ENCODE data around the gene N4BP2.

Gene N4BP2

DNA sequence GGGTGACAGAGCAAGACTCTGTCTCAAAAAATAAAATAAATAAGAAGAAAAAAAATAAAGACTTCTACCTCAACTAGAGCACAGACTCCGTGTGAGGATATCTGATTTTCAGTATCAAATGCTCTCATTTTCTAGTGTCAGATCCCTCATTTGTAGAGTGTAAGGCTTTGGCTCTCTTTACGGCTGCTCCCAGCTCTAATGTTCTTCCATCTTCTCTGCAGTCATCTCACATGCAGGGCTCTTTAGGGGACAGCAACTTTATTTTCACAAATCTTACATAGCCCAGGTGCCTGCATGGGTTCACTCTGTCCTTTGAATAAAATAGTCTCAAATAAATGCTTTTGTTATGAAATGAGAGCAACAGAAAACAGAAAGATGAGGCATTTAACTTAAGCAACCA lies 120.9 kb downstream of the N4BP2 start:
- TF ChIP-seq USF1 (IDR thresholded peaks at IDR 0.05) (no peak), FOXM1 (IDR thresholded peaks at IDR 0.05; ENCODE audit: borderline replicate concordance, low read depth) (no peak)

- TF ChIP-seq FOXM1 (IDR thresholded peaks at IDR 0.05; ENCODE audit: borderline replicate concordance, low read depth), result no peak
- TF ChIP-seq EP300 (IDR thresholded peaks at IDR 0.05; ENCODE audit: borderline replicate concordance), result no peak
- no peak for TF ChIP-seq USF1 (IDR thresholded peaks at IDR 0.05)
- TF ChIP-seq TEAD4 (IDR thresholded peaks at IDR 0.05), result no peak
- no peak for TF ChIP-seq YY1 (IDR thresholded peaks at IDR 0.05; ENCODE audit: low read depth)
- no peak for TF ChIP-seq ZBTB7A (IDR thresholded peaks at IDR 0.05; ENCODE audit: low read depth)
- no peak for TF ChIP-seq TCF12 (IDR thresholded peaks at IDR 0.05; ENCODE audit: low read depth)
- no peak for TF ChIP-seq EGR1 (IDR thresholded peaks at IDR 0.05)
- no peak for TF ChIP-seq MAX (IDR thresholded peaks at IDR 0.05)
- TF ChIP-seq CEBPB (IDR thresholded peaks at IDR 0.05), result no peak
- TF ChIP-seq REST (IDR thresholded peaks at IDR 0.05; ENCODE audit: low read depth), result no peak
- no peak for TF ChIP-seq CREB1 (IDR thresholded peaks at IDR 0.05; ENCODE audit: low read depth)
- no peak for TF ChIP-seq TAF1 (IDR thresholded peaks at IDR 0.05; ENCODE audit: low read depth)
- TF ChIP-seq NFIC (IDR thresholded peaks at IDR 0.05), result no peak
- no peak for TF ChIP-seq RAD21 (IDR thresholded peaks at IDR 0.05; ENCODE audit: low read depth)
Measured at GRCh38 chr4:40178672-40179071, 122.0 kb downstream of the N4BP2 start.

- TF ChIP-seq FOXM1 (IDR thresholded peaks at IDR 0.05; ENCODE audit: borderline replicate concordance, low read depth) (no peak), MAX (IDR thresholded peaks at IDR 0.05) (no peak), REST (IDR thresholded peaks at IDR 0.05; ENCODE audit: low read depth) (no peak), ZBTB7A (IDR thresholded peaks at IDR 0.05; ENCODE audit: low read depth) (no peak), NFIC (IDR thresholded peaks at IDR 0.05) (no peak), USF1 (IDR thresholded peaks at IDR 0.05) (no peak), RAD21 (IDR thresholded peaks at IDR 0.05; ENCODE audit: low read depth) (no peak), CREB1 (IDR thresholded peaks at IDR 0.05; ENCODE audit: low read depth) (no peak), EGR1 (IDR thresholded peaks at IDR 0.05) (no peak), TAF1 (IDR thresholded peaks at IDR 0.05; ENCODE audit: low read depth) (no peak), CEBPB (IDR thresholded peaks at IDR 0.05) (no peak), EP300 (IDR thresholded peaks at IDR 0.05; ENCODE audit: borderline replicate concordance) (no peak), TEAD4 (IDR thresholded peaks at IDR 0.05) (no peak), YY1 (IDR thresholded peaks at IDR 0.05; ENCODE audit: low read depth) (no peak)
Measured at GRCh38 chr4:40179360-40179759, 122.7 kb downstream of the N4BP2 start.

- TF ChIP-seq ZBTB7A (IDR thresholded peaks at IDR 0.05; ENCODE audit: low read depth) (no peak), TCF12 (IDR thresholded peaks at IDR 0.05; ENCODE audit: low read depth) (no peak), YY1 (IDR thresholded peaks at IDR 0.05; ENCODE audit: low read depth) (no peak), CEBPB (IDR thresholded peaks at IDR 0.05) (0 out of 2 replicates have a peak, but pooled peaks have one; percentile 14), USF1 (IDR thresholded peaks at IDR 0.05) (no peak), CREB1 (IDR thresholded peaks at IDR 0.05; ENCODE audit: low read depth) (no peak), NFIC (IDR thresholded peaks at IDR 0.05) (no peak)
Measured at GRCh38 chr4:40180356-40180755, 123.7 kb downstream of the N4BP2 start.

- TF ChIP-seq FOXM1 (IDR thresholded peaks at IDR 0.05; ENCODE audit: borderline replicate concordance, low read depth) (no peak), EGR1 (IDR thresholded peaks at IDR 0.05) (no peak), TAF1 (IDR thresholded peaks at IDR 0.05; ENCODE audit: low read depth) (no peak), TEAD4 (IDR thresholded peaks at IDR 0.05) (no peak), NFIC (IDR thresholded peaks at IDR 0.05) (no peak), MAX (IDR thresholded peaks at IDR 0.05) (no peak), RAD21 (IDR thresholded peaks at IDR 0.05; ENCODE audit: low read depth) (no peak), CREB1 (IDR thresholded peaks at IDR 0.05; ENCODE audit: low read depth) (no peak), YY1 (IDR thresholded peaks at IDR 0.05; ENCODE audit: low read depth) (no peak), CEBPB (IDR thresholded peaks at IDR 0.05) (no peak), REST (IDR thresholded peaks at IDR 0.05; ENCODE audit: low read depth) (no peak), TCF12 (IDR thresholded peaks at IDR 0.05; ENCODE audit: low read depth) (no peak), EP300 (IDR thresholded peaks at IDR 0.05; ENCODE audit: borderline replicate concordance) (no peak), ZBTB7A (IDR thresholded peaks at IDR 0.05; ENCODE audit: low read depth) (no peak), USF1 (IDR thresholded peaks at IDR 0.05) (no peak)
Measured at GRCh38 chr4:40182001-40182400, 125.4 kb downstream of the N4BP2 start.

Measured in Ishikawa (cell line).